Immature natural killer cell (primary cell): Measurements from ENCODE around the gene RNF8. TPM values are rescaled to one million over a fixed set of nuclear protein-coding genes. Genes with fewer than 3 reads are reported as not detected.
"Not testable (repeated sequence)": the region's sequence is repeated elsewhere in the genome, so short reads cannot be mapped to it uniquely, and the experiment has no call there.

Source experiments
- DNase-seq, 3 donors: peaks; one replicate each; pipeline ENCODE4 v3.0.0; 2022; ENCODE audit warnings: mixed read lengths in 1 of 3
- H3K27ac Mint-ChIP-seq, 6 donors: one replicate each; pipeline ENCODE4 v1.8.0; 2020; ENCODE audit warnings: mixed read lengths in 6 of 6, mild to moderate bottlenecking in 5 of 6, inconsistent platforms in 4 of 6, moderate library complexity in 3 of 6
- H3K27me3 Mint-ChIP-seq, 3 donors: one replicate each; pipeline ENCODE4 v1.8.0; 2020 to 2021; ENCODE audit warnings: low read depth in 3 of 3, mild to moderate bottlenecking in 3 of 3, mixed read lengths in 3 of 3, moderate library complexity in 3 of 3, inconsistent platforms in 1 of 3
- H3K36me3 Mint-ChIP-seq, 3 donors: one replicate each; pipeline ENCODE4 v1.8.0; 2020; ENCODE audit warnings: mixed read lengths in 3 of 3, inconsistent platforms in 2 of 3, mild to moderate bottlenecking in 2 of 3
- H3K4me1 Mint-ChIP-seq, 2 donors: one replicate each; pipeline ENCODE4 v1.8.0; 2020; ENCODE audit warnings: inconsistent platforms in 2 of 2, mild to moderate bottlenecking in 2 of 2, mixed read lengths in 2 of 2, moderate library complexity in 1 of 2
- H3K4me3 Mint-ChIP-seq, 5 donors: one replicate each; pipeline ENCODE4 v1.8.0; 2020; ENCODE audit warnings: mild to moderate bottlenecking in 5 of 5, mixed read lengths in 5 of 5, inconsistent platforms in 3 of 5, moderate library complexity in 3 of 5
- H3K9me3 Mint-ChIP-seq, 6 donors: one replicate each; pipeline ENCODE4 v1.8.0; 2020; ENCODE audit warnings: mild to moderate bottlenecking in 6 of 6, mixed read lengths in 6 of 6, inconsistent platforms in 4 of 6, moderate library complexity in 3 of 6
- polyA plus RNA-seq, 3 donors: library from polyadenylated mRNA; unstranded; fragments of 300-500 nt; fragmentation: Illumina TruSeq; gene quantifications; one replicate each; pipeline ENCODE4 v1.2.3, GENCODE V29; 2021

RNF8 gene
- 10 to 100 TPM; 15.2 to 26.4 (median 25.8) TPM for polyA plus RNA-seq

- H3K36me3 Mint-ChIP-seq: no peaks in the 10 kb centered on the region
- peaks cover 45 to 51% of the 10 kb centered on the region in 2 donors for H3K4me1 Mint-ChIP-seq
- H3K9me3 Mint-ChIP-seq: no peaks in the 10 kb centered on the region
- H3K27ac Mint-ChIP-seq: peak within 1 kb of the TSS; percentile 74 to 94 (median 88)
- H3K27me3 Mint-ChIP-seq: peaks cover 0 to 7% (median 5%) of the 10 kb centered on the region in 3 donors
- peak within 1 kb of the TSS; percentile 85 to 97 (median 94) for H3K4me3 Mint-ChIP-seq
- peak; percentile 89 to 91 (median 90) for DNase-seq
Observed at GRCh38 chr6:37353761-37354525, at the start of gene RNF8. Gene RNF8, plus strand, starts transcription at chr6:37353983. Its CDS starts 182 bp downstream, at chr6:37354165.

GRCh38 chr6:37304766-37305165, 49.0 kb upstream of the RNF8 start:
- Mint-ChIP-seq H3K9me3 (no peaks in the 10 kb centered on the region), H3K4me3 (no peak overlapping the region), H3K36me3 (peaks cover 34 to 35% (median 34%) of the 10 kb centered on the region in 3 donors), H3K4me1 (no peaks in the 10 kb centered on the region), H3K27ac (no peak overlapping the region), H3K27me3 (no peaks in the 10 kb centered on the region)
- DNase-seq: no peak

GRCh38 chr6:37305841-37306425, 47.9 kb upstream of the RNF8 start:
- Mint-ChIP-seq H3K9me3 (no peaks in the 10 kb centered on the region), H3K4me1 (no peaks in the 10 kb centered on the region), H3K4me3 (no peak overlapping the region), H3K27me3 (no peaks in the 10 kb centered on the region), H3K27ac (no peak overlapping the region), H3K36me3 (peaks cover 30 to 35% (median 31%) of the 10 kb centered on the region in 3 donors)
- DNase-seq: no peak

- peaks cover 25 to 35% (median 30%) of the 10 kb centered on the region in 3 donors for H3K36me3 Mint-ChIP-seq
- H3K27ac Mint-ChIP-seq: no peak overlapping the region
Observed at GRCh38 chr6:37306624-37307222, 47.1 kb upstream of the RNF8 start.

GRCh38 chr6:37307484-37307883, 46.3 kb upstream of the RNF8 start:
- H3K4me1 Mint-ChIP-seq, H3K9me3 Mint-ChIP-seq, DNase-seq, H3K27me3 Mint-ChIP-seq, H3K4me3 Mint-ChIP-seq, H3K27ac Mint-ChIP-seq: not testable (repeated sequence)
- peaks cover 21 to 28% (median 27%) of the 10 kb centered on the region in 3 donors for H3K36me3 Mint-ChIP-seq

More at GRCh38 chr6:37306624-37307222, 47.1 kb upstream of the RNF8 start:
- Mint-ChIP-seq H3K27me3 (no peaks in the 10 kb centered on the region), H3K4me1 (no peaks in the 10 kb centered on the region), H3K4me3 (no peak overlapping the region), H3K9me3 (no peaks in the 10 kb centered on the region)
- no peak for DNase-seq

- no peaks in the 10 kb centered on the region for H3K9me3 Mint-ChIP-seq
- no peak overlapping the region for H3K4me3 Mint-ChIP-seq
- H3K27ac Mint-ChIP-seq: peak overlapping the region in 1 of 6 donors; percentile 52
- H3K4me1 Mint-ChIP-seq: no peaks in the 10 kb centered on the region
- H3K27me3 Mint-ChIP-seq: peaks cover 0 to 3% (median 1%) of the 10 kb centered on the region in 3 donors
- DNase-seq: no peak
- peaks cover 18 to 21% (median 20%) of the 10 kb centered on the region in 3 donors for H3K36me3 Mint-ChIP-seq
Observed at GRCh38 chr6:37308069-37308815, 45.5 kb upstream of the RNF8 start.

- H3K9me3 Mint-ChIP-seq: no peaks in the 10 kb centered on the region
- peaks cover 0 to 3% of the 10 kb centered on the region in 2 donors for H3K4me1 Mint-ChIP-seq
- H3K27ac Mint-ChIP-seq: no peak overlapping the region
- peaks cover 18 to 23% (median 18%) of the 10 kb centered on the region in 3 donors for H3K36me3 Mint-ChIP-seq
- H3K4me3 Mint-ChIP-seq: no peak overlapping the region
- H3K27me3 Mint-ChIP-seq: peaks cover 0 to 3% (median 1%) of the 10 kb centered on the region in 3 donors
- no peak for DNase-seq
Observed at GRCh38 chr6:37309046-37309445, 44.7 kb upstream of the RNF8 start.

- Mint-ChIP-seq H3K27me3 (peaks cover 0 to 3% (median 1%) of the 10 kb centered on the region in 3 donors), H3K36me3 (peaks cover 17 to 23% (median 17%) of the 10 kb centered on the region in 3 donors), H3K4me3 (no peak overlapping the region), H3K9me3 (no peaks in the 10 kb centered on the region), H3K27ac (no peak overlapping the region), H3K4me1 (peaks cover 4 to 9% of the 10 kb centered on the region in 2 donors)
- no peak for DNase-seq
Observed at GRCh38 chr6:37309692-37310091, 44.1 kb upstream of the RNF8 start.

- H3K27ac Mint-ChIP-seq: peak overlapping the region in 1 of 6 donors; percentile 13
- DNase-seq: no peak
- H3K27me3 Mint-ChIP-seq: peaks cover 0 to 4% (median 1%) of the 10 kb centered on the region in 3 donors
- peaks cover 7 to 14% of the 10 kb centered on the region in 2 donors for H3K4me1 Mint-ChIP-seq
- no peak overlapping the region for H3K4me3 Mint-ChIP-seq
- H3K36me3 Mint-ChIP-seq: peaks cover 15 to 27% (median 21%) of the 10 kb centered on the region in 3 donors
- H3K9me3 Mint-ChIP-seq: no peaks in the 10 kb centered on the region
Observed at GRCh38 chr6:37310966-37311365, 42.8 kb upstream of the RNF8 start.

GRCh38 chr6:37311741-37312473, 41.9 kb upstream of the RNF8 start:
- H3K9me3 Mint-ChIP-seq: no peaks in the 10 kb centered on the region
- H3K36me3 Mint-ChIP-seq: peaks cover 15 to 23% (median 21%) of the 10 kb centered on the region in 3 donors
- peaks cover 0 to 4% (median 1%) of the 10 kb centered on the region in 3 donors for H3K27me3 Mint-ChIP-seq
- H3K27ac Mint-ChIP-seq: peak overlapping the region in 1 of 6 donors; percentile 67
- no peak for DNase-seq
- no peak overlapping the region for H3K4me3 Mint-ChIP-seq
- H3K4me1 Mint-ChIP-seq: peaks cover 7 to 14% of the 10 kb centered on the region in 2 donors

GRCh38 chr6:37313723-37314486, 39.9 kb upstream of the RNF8 start:
- H3K27me3 Mint-ChIP-seq: peaks cover 0 to 4% (median 1%) of the 10 kb centered on the region in 3 donors
- no peaks in the 10 kb centered on the region for H3K9me3 Mint-ChIP-seq
- H3K4me1 Mint-ChIP-seq: peaks cover 7 to 14% of the 10 kb centered on the region in 2 donors
- H3K36me3 Mint-ChIP-seq: peaks cover 15 to 23% (median 21%) of the 10 kb centered on the region in 3 donors
- H3K4me3 Mint-ChIP-seq: no peak overlapping the region
- no peak for DNase-seq
- H3K27ac Mint-ChIP-seq: no peak overlapping the region

- Mint-ChIP-seq H3K27me3 (peaks cover 0 to 4% (median 1%) of the 10 kb centered on the region in 3 donors), H3K9me3 (no peaks in the 10 kb centered on the region), H3K36me3 (peaks cover 16 to 18% (median 18%) of the 10 kb centered on the region in 3 donors), H3K4me1 (peaks cover 7 to 14% of the 10 kb centered on the region in 2 donors), H3K27ac (peak overlapping the region in 2 of 6 donors; percentile 7 to 8), H3K4me3 (no peak overlapping the region)
- DNase-seq: peak in 2 of 3 donors; percentile 31 to 37
Observed at GRCh38 chr6:37314487-37315156, 39.2 kb upstream of the RNF8 start.
